Stomach (tissue), 4 donors: ENCODE results near the gene PAPSS1.

Experiments used
- EP300 ChIP-seq: sonication (generic); formaldehyde crosslinking; IDR thresholded peaks from one replicate; pipeline ENCODE4 v1.6.1; 2017; ENCODE audit warnings: antibody characterized with exemption
- POLR2A ChIP-seq, 4 donors: fragments of 450-650 bp; IDR thresholded peaks; one replicate each; pipeline ENCODE4 v1.6.1; 2016; ENCODE audit warnings: antibody characterized with exemption in 4 of 4, control low read depth in 2 of 4, mild to moderate bottlenecking in 1 of 4, moderate library complexity in 1 of 4
- POLR2AphosphoS5 ChIP-seq, 3 donors: sonication (generic); formaldehyde crosslinking; IDR thresholded peaks; one replicate each; pipeline ENCODE4 v1.6.1; 2016; ENCODE audit warnings: antibody characterized with exemption in 3 of 3
- TF ChIP-seq, protein P1 (sequence below), 7 experiments: fragments of 450-650 bp in 4 of 7; fragments of 200-600 bp in 3 of 7; sonication (generic) in 3 of 7; IDR thresholded peaks; one replicate each; pipeline ENCODE4 v1.5.1; 2016 to 2019; ENCODE audit warnings: antibody characterized with exemption in 7 of 7, control low read depth in 2 of 7, mild to moderate bottlenecking in 1 of 7

DNA sequence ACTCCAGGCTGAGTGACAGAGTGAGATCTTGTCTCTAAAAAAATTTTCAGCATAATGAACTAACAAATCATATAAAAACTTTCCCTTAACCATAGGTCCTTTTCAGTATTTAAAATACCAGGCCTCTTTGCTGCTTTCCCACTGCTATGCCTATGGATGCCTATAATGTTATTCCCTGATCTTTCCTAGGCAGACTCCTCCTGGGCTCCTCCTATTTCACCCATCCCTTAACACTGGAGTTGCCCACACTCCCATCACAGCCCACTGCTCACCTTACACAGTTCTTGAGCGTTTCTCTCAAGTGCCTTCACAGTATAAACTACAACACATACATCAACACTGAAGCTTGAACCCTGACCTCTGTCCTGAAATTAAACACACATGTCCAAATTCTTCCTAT lies 31.6 kb downstream of the PAPSS1 start:
- TF ChIP-seq, protein P1, sequence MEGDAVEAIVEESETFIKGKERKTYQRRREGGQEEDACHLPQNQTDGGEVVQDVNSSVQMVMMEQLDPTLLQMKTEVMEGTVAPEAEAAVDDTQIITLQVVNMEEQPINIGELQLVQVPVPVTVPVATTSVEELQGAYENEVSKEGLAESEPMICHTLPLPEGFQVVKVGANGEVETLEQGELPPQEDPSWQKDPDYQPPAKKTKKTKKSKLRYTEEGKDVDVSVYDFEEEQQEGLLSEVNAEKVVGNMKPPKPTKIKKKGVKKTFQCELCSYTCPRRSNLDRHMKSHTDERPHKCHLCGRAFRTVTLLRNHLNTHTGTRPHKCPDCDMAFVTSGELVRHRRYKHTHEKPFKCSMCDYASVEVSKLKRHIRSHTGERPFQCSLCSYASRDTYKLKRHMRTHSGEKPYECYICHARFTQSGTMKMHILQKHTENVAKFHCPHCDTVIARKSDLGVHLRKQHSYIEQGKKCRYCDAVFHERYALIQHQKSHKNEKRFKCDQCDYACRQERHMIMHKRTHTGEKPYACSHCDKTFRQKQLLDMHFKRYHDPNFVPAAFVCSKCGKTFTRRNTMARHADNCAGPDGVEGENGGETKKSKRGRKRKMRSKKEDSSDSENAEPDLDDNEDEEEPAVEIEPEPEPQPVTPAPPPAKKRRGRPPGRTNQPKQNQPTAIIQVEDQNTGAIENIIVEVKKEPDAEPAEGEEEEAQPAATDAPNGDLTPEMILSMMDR (IDR thresholded peaks at IDR 0.05) = no peak
- TF ChIP-seq POLR2AphosphoS5 (IDR thresholded peaks at IDR 0.05) (no peak), POLR2A (IDR thresholded peaks at IDR 0.05) (no peak), EP300 (no peak)
